ENCODE results near the gene TLL1.

Gene TLL1

DNA sequence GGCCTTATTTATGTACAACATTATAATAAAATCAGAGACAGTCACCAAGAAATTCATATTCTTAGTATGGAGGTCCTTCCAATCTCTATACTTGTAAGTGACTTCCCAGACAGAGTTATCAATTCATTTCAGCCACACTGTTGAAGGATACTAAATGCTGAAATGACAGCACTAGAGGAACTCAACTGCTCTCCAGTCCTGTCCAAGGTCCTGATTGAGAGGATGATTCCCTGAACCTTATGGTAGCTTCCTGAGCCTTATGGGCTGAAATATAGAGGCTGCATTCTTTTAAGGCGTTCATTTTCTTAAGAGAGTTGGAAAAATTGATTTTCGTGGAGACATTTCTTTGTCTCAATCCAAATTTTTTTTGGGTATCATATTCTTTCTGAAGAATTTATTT lies 205.9 kb downstream of the TLL1 start:
- H3K27ac ChIP-seq = no peak overlapping the region
- TF ChIP-seq, protein P1, sequence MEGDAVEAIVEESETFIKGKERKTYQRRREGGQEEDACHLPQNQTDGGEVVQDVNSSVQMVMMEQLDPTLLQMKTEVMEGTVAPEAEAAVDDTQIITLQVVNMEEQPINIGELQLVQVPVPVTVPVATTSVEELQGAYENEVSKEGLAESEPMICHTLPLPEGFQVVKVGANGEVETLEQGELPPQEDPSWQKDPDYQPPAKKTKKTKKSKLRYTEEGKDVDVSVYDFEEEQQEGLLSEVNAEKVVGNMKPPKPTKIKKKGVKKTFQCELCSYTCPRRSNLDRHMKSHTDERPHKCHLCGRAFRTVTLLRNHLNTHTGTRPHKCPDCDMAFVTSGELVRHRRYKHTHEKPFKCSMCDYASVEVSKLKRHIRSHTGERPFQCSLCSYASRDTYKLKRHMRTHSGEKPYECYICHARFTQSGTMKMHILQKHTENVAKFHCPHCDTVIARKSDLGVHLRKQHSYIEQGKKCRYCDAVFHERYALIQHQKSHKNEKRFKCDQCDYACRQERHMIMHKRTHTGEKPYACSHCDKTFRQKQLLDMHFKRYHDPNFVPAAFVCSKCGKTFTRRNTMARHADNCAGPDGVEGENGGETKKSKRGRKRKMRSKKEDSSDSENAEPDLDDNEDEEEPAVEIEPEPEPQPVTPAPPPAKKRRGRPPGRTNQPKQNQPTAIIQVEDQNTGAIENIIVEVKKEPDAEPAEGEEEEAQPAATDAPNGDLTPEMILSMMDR (IDR thresholded peaks at IDR 0.05) = no peak
- no peak for TF ChIP-seq ZFX (IDR thresholded peaks at IDR 0.05; ENCODE audit: borderline replicate concordance)

DNA sequence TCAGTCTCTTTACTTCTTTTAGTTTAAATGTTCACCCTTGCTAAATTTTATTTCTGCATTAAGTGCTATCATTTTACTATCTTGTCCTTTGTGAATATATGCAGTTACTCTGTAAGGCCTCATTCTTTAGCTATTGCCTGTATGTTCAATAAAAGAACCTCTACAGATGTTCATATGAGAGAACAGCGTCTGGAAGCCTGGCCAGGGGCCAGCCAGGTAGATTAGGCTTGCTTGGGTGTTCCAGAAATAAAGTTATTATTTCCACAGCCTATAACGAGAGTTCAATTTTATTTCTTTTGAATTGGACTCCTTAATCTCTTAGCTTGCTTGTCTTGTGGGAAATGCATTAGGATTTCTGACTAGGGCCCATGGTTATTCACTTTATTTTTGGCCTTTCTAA lies 214.5 kb downstream of the TLL1 start:
- H3K27ac ChIP-seq = no peak overlapping the region
- TF ChIP-seq ZFX (IDR thresholded peaks at IDR 0.05; ENCODE audit: borderline replicate concordance) = no peak

DNA sequence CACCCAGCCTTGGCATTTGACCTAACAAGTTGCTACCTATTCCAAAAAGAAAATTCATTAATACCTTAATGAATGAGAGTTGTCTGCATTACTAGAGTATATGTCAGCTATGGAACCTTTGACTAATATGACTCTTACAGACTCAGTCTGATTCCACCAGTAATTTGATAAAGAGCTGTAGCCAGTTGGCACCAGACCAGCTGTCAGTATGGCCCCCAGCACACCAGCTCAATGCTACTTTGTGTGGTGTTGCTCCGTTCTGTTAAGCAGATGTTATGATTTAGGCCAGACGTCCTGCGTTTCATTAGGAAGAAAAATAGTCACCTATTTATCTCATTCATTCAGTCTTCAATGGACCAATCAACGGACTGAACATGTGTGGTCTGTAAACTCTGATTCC lies 215.5 kb downstream of the TLL1 start:
- no peak for TF ChIP-seq ZFX (IDR thresholded peaks at IDR 0.05; ENCODE audit: borderline replicate concordance)
- TF ChIP-seq, protein P1 (IDR thresholded peaks at IDR 0.05) = no peak
- no peak overlapping the region for H3K27ac ChIP-seq

DNA sequence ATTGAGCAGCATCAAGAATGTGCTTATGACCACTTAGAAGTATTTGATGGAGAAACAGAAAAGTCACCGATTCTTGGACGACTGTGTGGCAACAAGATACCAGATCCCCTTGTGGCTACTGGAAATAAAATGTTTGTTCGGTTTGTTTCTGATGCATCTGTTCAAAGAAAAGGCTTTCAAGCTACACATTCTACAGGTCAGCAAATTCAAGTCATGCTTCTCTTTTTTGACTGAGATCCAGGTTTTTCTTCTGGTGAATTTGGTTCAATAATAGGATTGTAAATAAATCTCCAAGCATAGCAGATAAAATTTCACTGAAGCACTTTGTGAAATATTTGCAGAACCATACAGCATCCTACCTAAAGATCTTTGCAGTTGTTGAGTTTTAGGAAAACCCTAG lies 218.1 kb downstream of the TLL1 start:
- TF ChIP-seq ZFX (IDR thresholded peaks at IDR 0.05; ENCODE audit: borderline replicate concordance) = no peak
- TF ChIP-seq, protein P1 (IDR thresholded peaks at IDR 0.05) = no peak
- no peak overlapping the region for H3K27ac ChIP-seq

DNA sequence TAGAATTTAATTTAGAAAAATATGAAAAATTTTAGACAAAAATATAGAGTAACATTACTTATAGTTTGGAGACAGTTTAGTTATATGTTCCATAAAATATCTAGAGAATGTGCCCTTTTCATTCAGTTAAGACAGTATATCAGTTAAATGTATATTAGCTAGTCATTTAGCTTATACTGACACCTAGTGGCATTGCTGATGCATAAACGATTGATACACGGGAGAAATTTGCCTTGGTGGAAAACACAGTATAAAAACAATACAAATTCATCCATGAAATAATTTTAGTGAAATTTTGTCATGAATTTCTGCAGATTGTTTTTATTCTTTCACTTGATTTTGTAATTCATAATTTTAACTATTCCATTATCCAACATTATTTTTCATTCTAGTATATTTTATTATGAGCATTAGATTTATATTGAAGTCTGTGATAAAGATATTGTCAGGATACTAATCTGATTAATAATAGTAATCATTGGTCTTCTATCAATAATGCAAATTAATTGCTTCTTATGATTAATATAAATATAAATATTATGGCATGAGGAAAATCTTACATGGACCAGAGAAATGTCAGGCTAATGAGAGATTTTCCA lies 219.0 kb downstream of the TLL1 start:
- H3K27ac ChIP-seq = no peak overlapping the region
- TF ChIP-seq, protein P1 (IDR thresholded peaks at IDR 0.05) = peak; percentile 89
- no peak for TF ChIP-seq ZFX (IDR thresholded peaks at IDR 0.05; ENCODE audit: borderline replicate concordance)

DNA sequence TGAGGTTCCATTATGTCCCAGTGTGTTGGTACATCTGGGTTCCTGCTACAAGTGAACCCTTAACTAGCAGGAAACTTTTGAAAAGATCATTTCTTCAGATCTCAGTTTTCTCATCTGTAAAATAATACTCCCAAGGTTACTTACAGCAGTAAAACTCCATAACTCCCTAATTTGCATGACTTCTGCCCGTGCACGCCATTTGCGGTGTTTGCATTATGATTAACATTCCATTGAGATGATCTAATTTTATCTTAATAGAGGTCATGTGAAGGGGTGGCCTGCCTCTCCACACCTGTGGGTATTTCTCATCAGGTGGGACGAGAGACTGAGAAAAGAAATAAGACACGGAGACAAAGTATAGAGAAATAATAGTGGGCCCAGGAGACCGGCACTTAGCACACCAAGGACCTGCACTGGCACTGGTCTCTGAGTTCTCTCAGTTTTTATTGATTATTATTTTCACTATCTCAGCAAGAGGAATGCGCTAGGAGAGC lies 219.8 kb downstream of the TLL1 start:
- no peak for TF ChIP-seq ZFX (IDR thresholded peaks at IDR 0.05; ENCODE audit: borderline replicate concordance)
- TF ChIP-seq, protein P1 (IDR thresholded peaks at IDR 0.05) = no peak
- no peak overlapping the region for H3K27ac ChIP-seq

DNA sequence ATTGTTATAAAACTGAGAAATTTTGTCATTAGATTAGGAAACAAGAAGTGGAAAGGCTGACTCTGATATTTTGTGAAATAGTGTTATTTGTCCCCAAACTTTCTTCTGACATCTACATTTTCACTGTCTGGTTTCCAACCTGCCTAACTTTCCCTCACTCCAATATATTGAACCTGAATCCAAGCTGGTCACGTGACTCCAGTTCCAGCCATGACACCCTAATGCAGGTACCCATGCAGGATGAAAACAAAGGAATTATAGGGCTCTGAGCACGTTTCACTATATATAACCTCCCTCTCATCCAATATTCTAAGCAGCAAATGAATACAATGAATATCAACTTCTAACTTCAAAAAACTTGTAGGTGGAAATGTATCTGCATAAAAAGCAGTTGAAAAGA lies 231.6 kb downstream of the TLL1 start:
- no peak for TF ChIP-seq ZFX (IDR thresholded peaks at IDR 0.05; ENCODE audit: borderline replicate concordance)
- TF ChIP-seq, protein P1 (IDR thresholded peaks at IDR 0.05) = no peak
- H3K27ac ChIP-seq = no peak overlapping the region

DNA sequence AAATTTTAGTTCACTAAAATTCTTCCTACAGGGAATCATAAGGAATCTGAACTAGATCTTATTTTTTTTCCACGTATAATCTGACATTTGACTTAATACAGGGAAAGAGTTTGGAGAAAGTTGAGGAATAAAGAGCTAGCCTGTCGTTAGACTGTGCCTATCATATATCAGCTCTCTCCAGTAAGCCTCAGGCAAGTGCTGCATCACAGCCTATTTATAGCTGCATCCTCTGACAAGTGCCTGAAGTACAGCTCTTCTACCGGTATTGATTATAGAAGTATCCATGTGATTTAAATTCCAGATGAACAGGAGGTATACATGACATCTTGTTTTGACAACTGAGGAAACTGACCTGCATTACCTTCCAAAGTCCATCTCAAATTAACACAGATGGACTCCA lies 248.9 kb downstream of the TLL1 start:
- no peak overlapping the region for H3K27ac ChIP-seq
- TF ChIP-seq ZFX (IDR thresholded peaks at IDR 0.05; ENCODE audit: borderline replicate concordance) = no peak
- TF ChIP-seq, protein P1 (IDR thresholded peaks at IDR 0.05) = no peak
